ENCODE data around the gene LRP1. TPM values are rescaled to one million over a fixed set of nuclear protein-coding genes. Genes with fewer than 3 reads are reported as not detected.

LRP1 gene
- polyA plus RNA-seq, 1 donor (not counting 4 experiments of a cell fraction or from before 2014, with no cell fraction given), result 4.9 TPM

- no peak for DNase-seq (ENCODE audit: low read depth, low spot score)
- H3K4me2 ChIP-seq (ENCODE audit: control insufficient read depth, extremely low read depth, insufficient read depth, low read depth, low read length), result peak overlapping the region; percentile 41
- dilution Hi-C loops (cut with MboI; ENCODE audit: extremely low pct_ligation_motif_present, low sequenced_read_pairs), result no loop called here
- peaks cover 74% of the 10 kb centered on the region for H3K4me1 ChIP-seq (ENCODE audit: control insufficient read depth, extremely low read depth, insufficient read depth, low read length)
- TF ChIP-seq CTCF (optimal IDR thresholded peaks at IDR 0.05 in 1 of 3, IDR thresholded peaks at IDR 0.05 in 1 of 3, conservative IDR thresholded peaks at IDR 0.05 in 1 of 3; ENCODE audit: extremely low read depth in 1 of 3, insufficient read depth in 2 of 3, low read length in 3 of 3) (no peak), EZH2 (IDR thresholded peaks at IDR 0.05; ENCODE audit: low read length) (no peak)
- peak overlapping the region; percentile 47 for H3K27ac ChIP-seq (ENCODE audit: control insufficient read depth, insufficient read depth, low read length)
- H3K79me2 ChIP-seq (ENCODE audit: control insufficient read depth, insufficient read depth, low read length), result peaks cover 25% of the 10 kb centered on the region
- peak overlapping the region; percentile 28 for H3K9ac ChIP-seq (ENCODE audit: control insufficient read depth, extremely low read depth, insufficient read depth, low read length)
- H3K9me3 ChIP-seq (ENCODE audit: control insufficient read depth, low read depth, low read length), result no peaks in the 10 kb centered on the region
- no peak overlapping the region for H2AFZ ChIP-seq (ENCODE audit: control insufficient read depth, low read length)
- H3K4me3 ChIP-seq (ENCODE audit: control insufficient read depth in 2 of 3, extremely low read depth in 1 of 3, insufficient read depth in 2 of 3, low read depth in 1 of 3, low read length in 3 of 3), result no peak overlapping the region
- FAIRE-seq, result no peak
- peaks cover 5% of the 10 kb centered on the region for H3K27me3 ChIP-seq (ENCODE audit: control insufficient read depth, extremely low read depth, insufficient read depth, low read length)
- peaks cover 25 to 41% of the 10 kb centered on the region in 2 experiments for H3K36me3 ChIP-seq (ENCODE audit: control insufficient read depth in 2 of 2, extremely low read depth in 1 of 2, insufficient read depth in 2 of 2, low read length in 2 of 2)
- no peaks in the 10 kb centered on the region for H3K9me1 ChIP-seq (ENCODE audit: control insufficient read depth, extremely low read depth, insufficient read depth, low read length)
- H4K20me1 ChIP-seq (ENCODE audit: control insufficient read depth, extremely low read depth, insufficient read depth, low read length), result no peaks in the 10 kb centered on the region
Observed at GRCh38 chr12:57234233-57234570, 105.9 kb downstream of the LRP1 start.

- Histone ChIP-seq H3K9me3 (ENCODE audit: control insufficient read depth, low read depth, low read length) (no peaks in the 10 kb centered on the region), H3K79me2 (ENCODE audit: control insufficient read depth, insufficient read depth, low read length) (peaks cover 23% of the 10 kb centered on the region), H3K36me3 (ENCODE audit: control insufficient read depth in 2 of 2, extremely low read depth in 1 of 2, insufficient read depth in 2 of 2, low read length in 2 of 2) (peaks cover 25 to 41% of the 10 kb centered on the region in 2 experiments), H4K20me1 (ENCODE audit: control insufficient read depth, extremely low read depth, insufficient read depth, low read length) (no peaks in the 10 kb centered on the region), H3K4me3 (ENCODE audit: control insufficient read depth in 2 of 3, extremely low read depth in 1 of 3, insufficient read depth in 2 of 3, low read depth in 1 of 3, low read length in 3 of 3) (no peak overlapping the region), H3K9ac (ENCODE audit: control insufficient read depth, extremely low read depth, insufficient read depth, low read length) (peak overlapping the region; percentile 28), H3K27ac (ENCODE audit: control insufficient read depth, insufficient read depth, low read length) (peak overlapping the region; percentile 47), H3K9me1 (ENCODE audit: control insufficient read depth, extremely low read depth, insufficient read depth, low read length) (no peaks in the 10 kb centered on the region), H3K27me3 (ENCODE audit: control insufficient read depth, extremely low read depth, insufficient read depth, low read length) (peaks cover 9% of the 10 kb centered on the region), H2AFZ (ENCODE audit: control insufficient read depth, low read length) (no peak overlapping the region), H3K4me1 (ENCODE audit: control insufficient read depth, extremely low read depth, insufficient read depth, low read length) (peaks cover 76% of the 10 kb centered on the region), H3K4me2 (ENCODE audit: control insufficient read depth, extremely low read depth, insufficient read depth, low read depth, low read length) (peak overlapping the region; percentile 41)
- dilution Hi-C loops (cut with MboI; ENCODE audit: extremely low pct_ligation_motif_present, low sequenced_read_pairs), result no loop called here
- DNase-seq (ENCODE audit: low read depth, low spot score) (no peak), FAIRE-seq (no peak)
- TF ChIP-seq EZH2 (IDR thresholded peaks at IDR 0.05; ENCODE audit: low read length) (no peak), CTCF (optimal IDR thresholded peaks at IDR 0.05 in 1 of 3, IDR thresholded peaks at IDR 0.05 in 1 of 3, conservative IDR thresholded peaks at IDR 0.05 in 1 of 3; ENCODE audit: extremely low read depth in 1 of 3, insufficient read depth in 2 of 3, low read length in 3 of 3) (no peak)
Observed at GRCh38 chr12:57234571-57235016, 106.3 kb downstream of the LRP1 start.
